ENCODE measurements around the gene DQX1.
A peak's percentile ranks its signal among the peaks of the same experiment; 100 is the strongest.

The DQX1 gene

GRCh38 chr2:74515271-74515980 lies 10.6 kb downstream of the DQX1 start:
- TF ChIP-seq MYC (IDR thresholded peaks at IDR 0.05; ENCODE audit: low read depth, low read length) (no peak), CTCF (IDR thresholded peaks at IDR 0.05; ENCODE audit: low read depth, low read length) (no peak), POLR2A (IDR thresholded peaks at IDR 0.05; ENCODE audit: extremely low read depth, insufficient read length) (no peak)
- TF ChIP-seq, protein P1, sequence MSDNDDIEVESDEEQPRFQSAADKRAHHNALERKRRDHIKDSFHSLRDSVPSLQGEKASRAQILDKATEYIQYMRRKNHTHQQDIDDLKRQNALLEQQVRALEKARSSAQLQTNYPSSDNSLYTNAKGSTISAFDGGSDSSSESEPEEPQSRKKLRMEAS (IDR thresholded peaks at IDR 0.05; ENCODE audit: low read depth, low read length) = no peak
- H3K4me3 ChIP-seq (ENCODE audit: low read depth, low read length) = no peak overlapping the region
- DNase-seq (ENCODE audit: low read depth) = no peak

DNA sequence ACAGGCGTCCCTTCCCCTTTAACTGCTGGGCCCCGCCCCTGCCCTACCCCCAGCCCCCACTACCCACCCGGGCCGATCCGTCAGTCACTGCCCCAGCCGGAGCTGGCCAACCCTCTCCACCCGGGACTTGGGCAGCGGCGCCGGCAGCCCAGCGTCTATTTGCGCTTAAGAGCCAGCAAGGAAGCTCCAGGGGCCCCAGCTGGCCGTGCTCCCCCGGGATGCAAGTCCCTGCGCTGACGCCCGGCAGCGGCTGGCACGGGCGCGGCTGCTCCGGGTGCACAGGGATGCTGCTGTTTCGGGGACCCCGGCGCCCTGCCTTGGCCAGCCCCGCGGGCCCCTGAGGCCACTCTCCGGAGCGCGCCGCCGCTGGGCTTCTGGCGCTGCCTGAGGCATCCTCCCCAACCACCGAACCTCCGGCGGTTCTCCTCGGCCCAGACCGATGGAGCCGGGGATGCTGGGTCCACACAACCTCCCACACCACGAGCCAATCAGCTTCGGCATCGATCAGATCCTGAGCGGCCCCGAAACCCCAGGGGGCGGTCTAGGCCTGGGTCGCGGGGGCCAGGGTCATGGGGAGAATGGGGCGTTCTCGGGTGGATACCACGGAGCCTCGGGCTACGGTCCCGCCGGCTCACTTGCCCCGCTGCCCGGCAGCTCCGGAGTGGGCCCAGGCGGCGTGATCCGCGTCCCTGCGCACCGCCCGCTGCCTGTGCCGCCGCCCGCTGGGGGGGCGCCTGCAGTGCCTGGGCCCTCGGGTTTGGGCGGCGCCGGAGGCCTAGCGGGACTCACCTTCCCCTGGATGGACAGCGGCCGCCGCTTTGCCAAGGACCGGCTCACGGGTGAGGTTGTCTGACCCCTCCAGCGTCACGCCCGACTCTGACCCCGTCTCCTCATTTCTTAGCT lies 11.4 kb downstream of the DQX1 start, which contains the start of gene TLX2:
Gene TLX2 (plus strand): TSS at position 83 of the 903 bp plus-strand sequence. CDS start 357 bp downstream, at position 440.
- TF ChIP-seq, protein P1 (IDR thresholded peaks at IDR 0.05; ENCODE audit: low read depth, low read length) = no peak
- TF ChIP-seq MYC (IDR thresholded peaks at IDR 0.05; ENCODE audit: low read depth, low read length) = no peak
- TF ChIP-seq CTCF (IDR thresholded peaks at IDR 0.05; ENCODE audit: low read depth, low read length) = no peak
- no peak for TF ChIP-seq POLR2A (IDR thresholded peaks at IDR 0.05; ENCODE audit: extremely low read depth, insufficient read length)
- DNase-seq (ENCODE audit: low read depth) = peak; percentile 53
- no peak within 1 kb of the TSS for H3K4me3 ChIP-seq (ENCODE audit: low read depth, low read length)

GRCh38 chr2:74513605-74514367 lies 12.2 kb downstream of the DQX1 start:
- DNase-seq (ENCODE audit: low read depth) = no peak
- TF ChIP-seq POLR2A (IDR thresholded peaks at IDR 0.05; ENCODE audit: extremely low read depth, insufficient read length) = no peak
- TF ChIP-seq, protein P1 (IDR thresholded peaks at IDR 0.05; ENCODE audit: low read depth, low read length) = no peak
- H3K4me3 ChIP-seq (ENCODE audit: low read depth, low read length) = no peak overlapping the region

DNA sequence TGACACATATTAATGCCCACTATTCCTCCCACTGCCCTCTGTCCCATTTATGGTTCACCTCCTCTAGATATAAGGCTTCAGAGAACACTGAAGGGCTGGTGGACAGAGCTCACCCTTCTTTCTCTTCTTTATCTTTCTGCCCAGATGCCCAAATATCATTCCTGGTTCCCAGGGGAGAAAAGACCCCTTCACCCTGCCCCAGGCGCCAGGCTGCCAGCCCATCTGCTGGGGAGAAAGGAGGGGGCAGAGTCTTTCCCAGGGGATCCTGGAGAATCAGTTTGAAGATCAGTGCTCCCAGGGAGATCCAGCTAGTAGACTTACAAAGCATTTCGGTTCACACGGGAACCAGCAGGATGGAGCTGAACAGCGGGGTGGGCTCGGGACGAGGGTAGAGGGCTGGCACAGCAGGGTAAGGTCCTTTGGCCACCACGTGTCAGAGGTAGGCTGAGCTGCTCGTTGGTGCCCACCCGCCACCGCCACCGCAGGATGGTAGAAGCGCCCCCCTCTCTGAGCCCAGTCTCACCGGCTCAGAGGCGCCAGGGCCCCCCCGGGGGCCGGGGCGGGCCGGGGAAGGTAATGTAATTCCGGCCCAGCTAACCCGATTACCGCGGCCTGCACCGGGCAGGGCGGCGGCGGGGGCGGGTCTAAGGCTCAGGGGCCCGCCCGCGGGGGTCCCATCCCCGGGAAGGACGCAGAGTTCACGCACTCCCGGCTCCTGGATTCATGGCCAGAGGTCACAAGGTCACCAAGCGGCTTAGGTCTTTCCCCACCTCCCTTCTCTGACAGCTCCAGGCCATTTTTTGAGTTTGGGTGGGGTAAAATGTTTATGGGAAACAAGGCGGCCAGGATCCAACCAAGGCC lies 13.1 kb downstream of the DQX1 start:
- TF ChIP-seq POLR2A (IDR thresholded peaks at IDR 0.05; ENCODE audit: extremely low read depth, insufficient read length) = no peak
- TF ChIP-seq, protein P1 (IDR thresholded peaks at IDR 0.05; ENCODE audit: low read depth, low read length) = no peak
- H3K4me3 ChIP-seq (ENCODE audit: low read depth, low read length) = no peak overlapping the region
- DNase-seq (ENCODE audit: low read depth) = no peak

DNA sequence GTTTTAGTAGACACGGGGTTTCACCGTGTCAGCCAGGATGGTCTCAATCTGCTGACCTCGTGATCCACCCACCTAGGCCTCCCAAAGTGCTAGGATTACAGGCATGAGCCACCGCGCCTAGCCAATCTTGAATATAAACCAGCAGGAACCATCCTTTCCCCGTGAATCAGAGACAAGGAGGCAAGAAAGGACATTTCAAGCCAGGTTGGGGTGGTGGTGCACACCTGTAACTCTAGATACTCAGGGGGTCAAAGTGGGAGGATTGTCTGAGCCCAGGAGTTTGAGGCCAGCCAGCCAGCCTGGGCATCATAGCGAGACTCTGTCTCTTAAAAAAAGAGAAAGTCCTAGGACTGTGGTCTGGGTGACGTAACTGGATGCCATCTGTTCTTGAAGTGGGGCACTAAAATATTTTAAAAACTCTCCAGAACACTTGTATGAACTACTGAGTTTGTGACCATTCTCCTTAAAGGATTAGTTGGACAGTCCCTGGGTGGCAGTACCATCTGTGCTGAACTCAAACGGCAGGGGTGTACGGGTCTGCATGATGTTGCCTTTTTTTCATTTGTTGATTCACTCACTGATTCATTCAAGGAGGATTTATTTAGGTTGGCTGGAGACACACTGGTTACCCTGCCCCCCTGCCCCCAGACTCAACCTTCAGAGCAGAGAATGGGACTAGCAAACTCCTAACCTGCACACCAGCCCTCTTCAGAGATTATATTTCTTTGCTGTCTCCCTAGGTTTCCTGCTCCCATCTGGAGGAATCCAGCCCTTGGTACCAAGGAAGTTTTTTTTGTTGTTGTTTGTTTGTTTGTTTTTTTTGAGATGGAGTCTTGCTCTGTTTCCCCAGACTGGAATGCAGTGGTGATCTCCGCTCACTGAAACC lies 14.7 kb downstream of the DQX1 start:
- no peak for TF ChIP-seq POLR2A (IDR thresholded peaks at IDR 0.05; ENCODE audit: extremely low read depth, insufficient read length)
- TF ChIP-seq CTCF (IDR thresholded peaks at IDR 0.05; ENCODE audit: low read depth, low read length) = no peak
- TF ChIP-seq MYC (IDR thresholded peaks at IDR 0.05; ENCODE audit: low read depth, low read length) = no peak
- TF ChIP-seq, protein P1 (IDR thresholded peaks at IDR 0.05; ENCODE audit: low read depth, low read length) = no peak
- no peak overlapping the region for H3K4me3 ChIP-seq (ENCODE audit: low read depth, low read length)
- no peak for DNase-seq (ENCODE audit: low read depth)

Data from NB4 (cell line).